HepG2 (cell line): ENCODE results near the gene GLIPR1.

Experiments used
- HNRNPH1 ChIP-seq: fragments of 200-400 bp; formaldehyde crosslinking; optimal IDR thresholded peaks from 2 replicates; pipeline ENCODE3; 2017; ENCODE audit warnings: mild to moderate bottlenecking, low read depth, low read length
- JUN ChIP-seq: sonication (generic); formaldehyde crosslinking; IDR thresholded peaks from 2 replicates; pipeline ENCODE4 v1.4.0; 2020; ENCODE audit warnings: mild to moderate bottlenecking, missing genetic modification reagents
- MYNN ChIP-seq: sonication (generic); formaldehyde crosslinking; IDR thresholded peaks from 2 replicates; pipeline ENCODE4 v1.4.0; 2020; ENCODE audit warnings: mild to moderate bottlenecking, low read depth, missing genetic modification reagents
- NCOR1 ChIP-seq: fragments of 200-600 bp; sonication (generic); IDR thresholded peaks from 2 replicates; pipeline ENCODE4 v1.7.0; 2017; ENCODE audit warnings: antibody characterized with exemption, low read length, borderline replicate concordance
- NFIC ChIP-seq: IDR thresholded peaks from 2 replicates; pipeline ENCODE4 v1.6.1; 2012; ENCODE audit warnings: mild to moderate bottlenecking, low read length, inconsistent platforms
- POLR2AphosphoS2 ChIP-seq: IDR thresholded peaks from 2 replicates; pipeline ENCODE4 v1.6.1; 2011; ENCODE audit warnings: low read depth, low read length, improper control_type of control experiment
- SMC3 ChIP-seq: IDR thresholded peaks from 2 replicates; pipeline ENCODE4 v1.6.1; 2011; ENCODE audit warnings: low read length, improper control_type of control experiment
- SP1 ChIP-seq, 2 experiments: fragments of 450-650 bp in 1 of 2; sonication (generic) in 1 of 2; formaldehyde crosslinking in 1 of 2; IDR thresholded peaks; 2 replicates each; pipeline versions ENCODE4 v1.4.0 to v1.6.1; 2016 to 2020; ENCODE audit warnings: missing genetic modification reagents in 1 of 2
- TF ChIP-seq, protein P1 (sequence below): sonication (generic); formaldehyde crosslinking; IDR thresholded peaks from 2 replicates; pipeline ENCODE4 v1.4.0; 2020; ENCODE audit warnings: mild to moderate bottlenecking, missing genetic modification reagents
- TF ChIP-seq, protein P2 (sequence below): sonication (generic); formaldehyde crosslinking; IDR thresholded peaks from 2 replicates; pipeline ENCODE4 v1.5.0; 2020; ENCODE audit warnings: mild to moderate bottlenecking, missing genetic modification reagents, moderate library complexity
- TF ChIP-seq, protein P3 (sequence below): sonication (generic); formaldehyde crosslinking; IDR thresholded peaks from 2 replicates; pipeline ENCODE4 v1.5.0; 2020; ENCODE audit warnings: mild to moderate bottlenecking, missing genetic modification reagents

DNA sequence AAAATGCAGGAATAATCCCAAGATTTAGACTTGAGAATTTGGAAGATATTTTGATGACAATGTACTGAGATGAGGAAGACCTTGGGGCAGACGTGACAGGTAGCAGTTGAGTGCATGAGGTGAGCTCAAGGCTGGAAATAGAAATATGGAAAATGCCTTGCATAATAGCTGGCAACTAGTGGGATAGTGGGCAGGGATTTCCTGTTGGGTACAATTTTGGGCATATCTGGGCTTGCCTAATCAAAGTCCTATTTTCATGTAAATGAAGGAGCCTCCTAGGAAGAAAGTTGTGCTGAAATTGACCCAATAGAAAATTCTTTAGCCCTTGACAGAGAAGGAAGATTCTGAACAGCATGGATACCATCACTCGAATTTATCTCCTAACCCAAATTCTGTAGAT is 6.4 kb upstream of the GLIPR1 start:
- TF ChIP-seq MYNN (CRISPR knock-in tag) (no peak), SMC3 (no peak), SP1 (IDR thresholded peaks at IDR 0.05) (no peak), SP1 (CRISPR knock-in tag; IDR thresholded peaks at IDR 0.05) (no peak), NCOR1 (no peak), JUN (CRISPR knock-in tag) (no peak), HNRNPH1 (no peak), POLR2AphosphoS2 (no peak), NFIC (no peak)
- TF ChIP-seq, protein P1, sequence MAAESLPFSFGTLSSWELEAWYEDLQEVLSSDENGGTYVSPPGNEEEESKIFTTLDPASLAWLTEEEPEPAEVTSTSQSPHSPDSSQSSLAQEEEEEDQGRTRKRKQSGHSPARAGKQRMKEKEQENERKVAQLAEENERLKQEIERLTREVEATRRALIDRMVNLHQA (CRISPR knock-in tag), result no peak
- TF ChIP-seq, protein P2, sequence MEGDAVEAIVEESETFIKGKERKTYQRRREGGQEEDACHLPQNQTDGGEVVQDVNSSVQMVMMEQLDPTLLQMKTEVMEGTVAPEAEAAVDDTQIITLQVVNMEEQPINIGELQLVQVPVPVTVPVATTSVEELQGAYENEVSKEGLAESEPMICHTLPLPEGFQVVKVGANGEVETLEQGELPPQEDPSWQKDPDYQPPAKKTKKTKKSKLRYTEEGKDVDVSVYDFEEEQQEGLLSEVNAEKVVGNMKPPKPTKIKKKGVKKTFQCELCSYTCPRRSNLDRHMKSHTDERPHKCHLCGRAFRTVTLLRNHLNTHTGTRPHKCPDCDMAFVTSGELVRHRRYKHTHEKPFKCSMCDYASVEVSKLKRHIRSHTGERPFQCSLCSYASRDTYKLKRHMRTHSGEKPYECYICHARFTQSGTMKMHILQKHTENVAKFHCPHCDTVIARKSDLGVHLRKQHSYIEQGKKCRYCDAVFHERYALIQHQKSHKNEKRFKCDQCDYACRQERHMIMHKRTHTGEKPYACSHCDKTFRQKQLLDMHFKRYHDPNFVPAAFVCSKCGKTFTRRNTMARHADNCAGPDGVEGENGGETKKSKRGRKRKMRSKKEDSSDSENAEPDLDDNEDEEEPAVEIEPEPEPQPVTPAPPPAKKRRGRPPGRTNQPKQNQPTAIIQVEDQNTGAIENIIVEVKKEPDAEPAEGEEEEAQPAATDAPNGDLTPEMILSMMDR, result no peak
- TF ChIP-seq, protein P3, sequence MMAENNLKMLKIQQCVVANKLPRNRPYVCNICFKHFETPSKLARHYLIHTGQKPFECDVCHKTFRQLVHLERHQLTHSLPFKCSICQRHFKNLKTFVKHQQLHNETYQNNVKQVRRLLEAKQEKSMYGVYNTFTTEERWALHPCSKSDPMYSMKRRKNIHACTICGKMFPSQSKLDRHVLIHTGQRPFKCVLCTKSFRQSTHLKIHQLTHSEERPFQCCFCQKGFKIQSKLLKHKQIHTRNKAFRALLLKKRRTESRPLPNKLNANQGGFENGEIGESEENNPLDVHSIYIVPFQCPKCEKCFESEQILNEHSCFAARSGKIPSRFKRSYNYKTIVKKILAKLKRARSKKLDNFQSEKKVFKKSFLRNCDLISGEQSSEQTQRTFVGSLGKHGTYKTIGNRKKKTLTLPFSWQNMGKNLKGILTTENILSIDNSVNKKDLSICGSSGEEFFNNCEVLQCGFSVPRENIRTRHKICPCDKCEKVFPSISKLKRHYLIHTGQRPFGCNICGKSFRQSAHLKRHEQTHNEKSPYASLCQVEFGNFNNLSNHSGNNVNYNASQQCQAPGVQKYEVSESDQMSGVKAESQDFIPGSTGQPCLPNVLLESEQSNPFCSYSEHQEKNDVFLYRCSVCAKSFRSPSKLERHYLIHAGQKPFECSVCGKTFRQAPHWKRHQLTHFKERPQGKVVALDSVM (CRISPR knock-in tag), result no peak
